Neutrophil (primary cell): ENCODE results near the gene COL4A6.

Source experiments
- H3K27ac ChIP-seq: fragments of 200-600 bp; sonication (generic); 2 replicates; pipeline ENCODE4 v1.5.1; 2016; ENCODE audit warnings: mild to moderate bottlenecking, moderate library complexity
- H3K27me3 ChIP-seq: fragments of 200-600 bp; sonication (generic); 2 replicates; pipeline ENCODE4 v1.6.0; 2016; ENCODE audit warnings: mild to moderate bottlenecking
- H3K36me3 ChIP-seq: fragments of 200-600 bp; sonication (generic); 2 replicates; pipeline ENCODE4 v1.5.1; 2017
- H3K4me1 ChIP-seq, 2 experiments: fragments of 200-600 bp in 1 of 2; sonication (generic) in 1 of 2; 1 replicate in 1 of 2; 2 replicates in 1 of 2; pipeline versions ENCODE4 v1.5.1 to v1.6.1; 2013 to 2016; ENCODE audit warnings: low read depth in 1 of 2, low read length in 1 of 2, mild to moderate bottlenecking in 1 of 2, moderate library complexity in 1 of 2; ENCODE audit not compliant: control insufficient read depth in 1 of 2, insufficient read depth in 1 of 2
- H3K4me3 ChIP-seq, 2 experiments: fragments of 200-600 bp in 1 of 2; sonication (generic) in 1 of 2; 1 replicate in 1 of 2; 2 replicates in 1 of 2; pipeline ENCODE4 v1.5.1; 2013 to 2016; ENCODE audit warnings: low read depth in 1 of 2, low read length in 1 of 2, mild to moderate bottlenecking in 1 of 2, moderate library complexity in 1 of 2
- H3K9me3 ChIP-seq: fragments of 200-600 bp; sonication (generic); 2 replicates; pipeline ENCODE4 v1.5.1; 2016
- TF ChIP-seq, protein P1 (sequence below): fragments of 200-600 bp; sonication (generic); IDR thresholded peaks from 2 replicates; pipeline ENCODE4 v1.5.1; 2016; ENCODE audit warnings: antibody characterized with exemption

The COL4A6 gene

DNA sequence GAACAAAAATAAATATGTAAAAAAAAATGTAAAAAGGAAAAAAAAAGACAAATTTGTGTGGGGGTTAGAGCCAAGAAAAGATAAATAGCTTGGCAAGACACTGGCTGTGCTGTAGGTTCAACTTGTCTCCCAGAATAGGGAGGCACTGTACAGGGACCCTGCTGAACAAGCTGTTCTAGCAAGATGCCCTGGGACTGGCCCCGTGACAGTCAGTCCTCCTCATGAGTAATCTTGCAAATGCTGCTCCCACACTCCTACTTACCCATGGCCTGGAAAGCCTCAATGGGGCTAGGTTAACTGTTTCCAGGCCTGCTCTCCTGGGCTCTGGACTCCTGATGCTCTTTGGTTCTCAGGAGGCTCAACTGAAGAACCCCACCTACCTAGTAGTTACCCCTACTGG lies 239.8 kb downstream of the COL4A6 start:
- Histone ChIP-seq H3K4me1 (no peaks in the 10 kb centered on the region), H3K9me3 (no peaks in the 10 kb centered on the region), H3K36me3 (no peaks in the 10 kb centered on the region), H3K27ac (no peak overlapping the region), H3K27me3 (no peaks in the 10 kb centered on the region), H3K4me3 (no peak overlapping the region)
- TF ChIP-seq, protein P1, sequence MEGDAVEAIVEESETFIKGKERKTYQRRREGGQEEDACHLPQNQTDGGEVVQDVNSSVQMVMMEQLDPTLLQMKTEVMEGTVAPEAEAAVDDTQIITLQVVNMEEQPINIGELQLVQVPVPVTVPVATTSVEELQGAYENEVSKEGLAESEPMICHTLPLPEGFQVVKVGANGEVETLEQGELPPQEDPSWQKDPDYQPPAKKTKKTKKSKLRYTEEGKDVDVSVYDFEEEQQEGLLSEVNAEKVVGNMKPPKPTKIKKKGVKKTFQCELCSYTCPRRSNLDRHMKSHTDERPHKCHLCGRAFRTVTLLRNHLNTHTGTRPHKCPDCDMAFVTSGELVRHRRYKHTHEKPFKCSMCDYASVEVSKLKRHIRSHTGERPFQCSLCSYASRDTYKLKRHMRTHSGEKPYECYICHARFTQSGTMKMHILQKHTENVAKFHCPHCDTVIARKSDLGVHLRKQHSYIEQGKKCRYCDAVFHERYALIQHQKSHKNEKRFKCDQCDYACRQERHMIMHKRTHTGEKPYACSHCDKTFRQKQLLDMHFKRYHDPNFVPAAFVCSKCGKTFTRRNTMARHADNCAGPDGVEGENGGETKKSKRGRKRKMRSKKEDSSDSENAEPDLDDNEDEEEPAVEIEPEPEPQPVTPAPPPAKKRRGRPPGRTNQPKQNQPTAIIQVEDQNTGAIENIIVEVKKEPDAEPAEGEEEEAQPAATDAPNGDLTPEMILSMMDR: no peak

DNA sequence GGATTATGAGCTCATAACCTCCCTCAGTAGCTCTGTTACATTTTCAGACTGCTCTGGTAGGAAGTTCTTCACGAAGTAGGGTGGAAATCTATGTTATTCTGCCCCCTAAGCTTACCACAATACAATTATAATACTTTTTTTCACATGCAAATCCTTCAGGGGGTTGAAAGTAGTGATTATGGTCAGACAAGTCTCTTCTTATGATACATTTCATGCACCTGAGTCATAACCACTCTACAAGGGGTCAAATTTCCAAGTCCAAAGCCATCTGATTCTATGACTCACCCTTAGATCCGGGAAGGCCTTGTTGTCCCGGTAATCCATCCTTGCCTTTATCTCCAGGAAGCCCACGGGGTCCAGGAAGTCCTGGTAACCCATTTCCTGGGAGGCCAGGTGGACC lies 251.4 kb downstream of the COL4A6 start:
- no peaks in the 10 kb centered on the region for H3K4me1 ChIP-seq
- no peak overlapping the region for H3K27ac ChIP-seq
- no peaks in the 10 kb centered on the region for H3K9me3 ChIP-seq
- TF ChIP-seq, protein P1: no peak
- H3K27me3 ChIP-seq: no peaks in the 10 kb centered on the region
- no peak overlapping the region for H3K4me3 ChIP-seq
- H3K36me3 ChIP-seq: no peaks in the 10 kb centered on the region

DNA sequence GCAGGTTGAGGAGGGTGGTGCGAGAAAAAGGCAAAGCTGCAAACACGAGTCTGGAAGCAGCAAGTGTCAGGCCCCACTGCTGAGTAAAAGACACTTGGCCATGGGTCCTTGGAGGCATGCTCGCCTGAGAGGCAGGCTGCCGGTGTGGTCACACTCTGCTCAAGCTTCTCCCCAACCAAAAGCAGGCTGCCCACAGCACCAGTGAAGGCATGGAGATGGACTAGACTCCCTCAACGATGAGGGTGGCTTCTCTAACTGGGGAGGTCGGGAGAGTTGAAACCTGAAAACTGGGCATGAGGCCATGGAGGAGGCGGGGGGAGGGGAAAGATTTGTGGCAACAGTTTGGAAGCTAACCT lies 260.1 kb downstream of the COL4A6 start:
- Histone ChIP-seq H3K4me1 (no peaks in the 10 kb centered on the region), H3K27ac (no peak overlapping the region), H3K9me3 (no peaks in the 10 kb centered on the region), H3K4me3 (no peak overlapping the region), H3K36me3 (no peaks in the 10 kb centered on the region), H3K27me3 (no peaks in the 10 kb centered on the region)
- TF ChIP-seq, protein P1: no peak

DNA sequence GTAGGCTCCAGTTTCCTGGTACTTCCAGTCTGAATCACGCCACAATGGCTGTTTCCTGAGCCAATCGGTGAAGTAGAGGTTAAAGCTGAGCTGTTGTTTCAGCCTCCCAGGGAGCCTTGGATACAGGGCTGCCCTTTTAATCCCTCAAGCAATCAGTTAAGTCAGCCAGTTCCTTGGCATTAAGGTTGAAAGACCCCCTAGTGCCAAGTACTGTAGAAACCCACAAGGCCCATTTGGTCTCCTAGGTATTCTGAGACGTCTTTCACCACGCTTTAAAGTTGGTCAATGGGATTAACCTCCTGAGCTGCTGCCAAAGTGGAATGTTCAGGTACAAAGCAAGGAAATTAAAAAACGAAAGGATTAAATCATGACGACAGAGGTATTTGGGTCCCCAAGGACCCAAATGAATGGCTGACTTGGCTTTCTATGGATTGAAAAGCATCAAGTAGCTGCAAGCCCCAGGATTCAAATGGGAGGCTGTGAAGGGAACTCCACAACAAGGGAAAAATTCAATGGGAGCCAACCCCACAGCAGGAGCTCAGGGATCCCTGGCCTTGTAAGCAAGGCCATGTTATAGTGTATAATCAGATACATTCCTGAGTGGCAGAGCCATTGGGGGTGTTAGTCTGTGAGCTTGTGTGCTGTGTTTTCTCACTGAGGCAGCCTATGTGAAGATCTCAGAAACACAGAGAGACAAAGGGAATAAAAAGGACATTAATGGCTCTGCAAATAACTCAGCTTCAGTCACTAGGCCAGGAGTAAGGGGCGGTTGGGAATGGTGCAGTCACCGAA lies 260.7 kb downstream of the COL4A6 start:
- H3K4me1 ChIP-seq: no peaks in the 10 kb centered on the region
- TF ChIP-seq, protein P1: no peak
- no peak overlapping the region for H3K4me3 ChIP-seq
- H3K36me3 ChIP-seq: no peaks in the 10 kb centered on the region
- no peaks in the 10 kb centered on the region for H3K27me3 ChIP-seq
- H3K9me3 ChIP-seq: no peaks in the 10 kb centered on the region
- H3K27ac ChIP-seq: no peak overlapping the region

DNA sequence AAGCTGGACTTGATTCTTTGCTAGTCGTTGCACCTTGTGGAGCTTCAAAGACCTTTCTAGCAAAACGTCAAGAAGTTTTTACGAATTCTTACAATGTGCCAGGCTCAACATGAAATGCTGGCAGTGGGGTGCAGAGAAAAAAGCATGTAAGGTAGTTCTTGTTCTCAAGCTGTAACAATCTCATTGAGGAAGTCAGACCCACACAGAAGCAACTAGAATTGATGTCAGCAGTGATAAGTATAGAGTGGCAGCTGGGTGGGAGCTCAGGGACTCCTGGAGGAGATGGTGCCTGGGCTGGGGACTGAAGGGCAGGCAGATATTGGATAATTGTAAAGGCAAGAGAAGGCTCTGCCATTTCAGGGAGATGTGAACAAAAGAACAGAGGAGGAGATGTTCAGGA lies 264.3 kb downstream of the COL4A6 start:
- Histone ChIP-seq H3K27ac (no peak overlapping the region), H3K4me1 (no peaks in the 10 kb centered on the region), H3K27me3 (no peaks in the 10 kb centered on the region), H3K36me3 (no peaks in the 10 kb centered on the region), H3K9me3 (no peaks in the 10 kb centered on the region), H3K4me3 (no peak overlapping the region)
- TF ChIP-seq, protein P1: no peak
